EL (cell line): ENCODE data around the gene PPP1R18.
A peak's percentile ranks its signal among the peaks of the same experiment; 100 is the strongest.
"Not testable (repeated sequence)": the region's sequence is repeated elsewhere in the genome, so short reads cannot be mapped to it uniquely, and the experiment has no call there.

Experiments
- DNase-seq: peaks from one replicate; pipeline ENCODE4 v3.0.0-alpha.2; 2016

The PPP1R18 gene

GRCh38 chr6:30657922-30658321, 28.5 kb downstream of the PPP1R18 start:
- DNase-seq = not testable (repeated sequence)

- DNase-seq = no peak
Measured at GRCh38 chr6:30657454-30657853, 29.0 kb downstream of the PPP1R18 start.

- no peak for DNase-seq
Measured at GRCh38 chr6:30656513-30656912, 29.9 kb downstream of the PPP1R18 start.

GRCh38 chr6:30655743-30656094, 30.7 kb downstream of the PPP1R18 start:
- DNase-seq = peak; percentile 25

GRCh38 chr6:30654798-30655742, 31.4 kb downstream of the PPP1R18 start:
- no peak for DNase-seq

- DNase-seq = no peak
Measured at GRCh38 chr6:30651143-30651542, 35.3 kb downstream of the PPP1R18 start.

- peak; percentile 73 for DNase-seq
Measured at GRCh38 chr6:30647242-30648116, 39.0 kb downstream of the PPP1R18 start.

GRCh38 chr6:30646450-30647241, 39.8 kb downstream of the PPP1R18 start, which contains the start of gene C6orf136:
C6orf136 (plus strand) TSS chr6:30647133; CDS start chr6:30647232, 99 bp downstream.
- DNase-seq = peak; percentile 95

GRCh38 chr6:30645989-30646388, 40.5 kb downstream of the PPP1R18 start:
- no peak for DNase-seq

GRCh38 chr6:30644769-30645168, 41.7 kb downstream of the PPP1R18 start:
- no peak for DNase-seq

GRCh38 chr6:30643656-30644055, 42.8 kb downstream of the PPP1R18 start:
- DNase-seq = no peak

GRCh38 chr6:30641048-30641447, 45.4 kb downstream of the PPP1R18 start:
- DNase-seq = no peak

GRCh38 chr6:30640481-30640880, 46.0 kb downstream of the PPP1R18 start:
- no peak for DNase-seq

- DNase-seq = no peak
Measured at GRCh38 chr6:30635834-30636233, 50.6 kb downstream of the PPP1R18 start.

GRCh38 chr6:30626484-30627366, 59.7 kb downstream of the PPP1R18 start, which contains the start of gene ATAT1:
ATAT1 (plus strand) TSS chr6:30626874.
- peak; percentile 81 for DNase-seq
